ENCODE measurements around the gene CPEB4.

Gene CPEB4

DNA sequence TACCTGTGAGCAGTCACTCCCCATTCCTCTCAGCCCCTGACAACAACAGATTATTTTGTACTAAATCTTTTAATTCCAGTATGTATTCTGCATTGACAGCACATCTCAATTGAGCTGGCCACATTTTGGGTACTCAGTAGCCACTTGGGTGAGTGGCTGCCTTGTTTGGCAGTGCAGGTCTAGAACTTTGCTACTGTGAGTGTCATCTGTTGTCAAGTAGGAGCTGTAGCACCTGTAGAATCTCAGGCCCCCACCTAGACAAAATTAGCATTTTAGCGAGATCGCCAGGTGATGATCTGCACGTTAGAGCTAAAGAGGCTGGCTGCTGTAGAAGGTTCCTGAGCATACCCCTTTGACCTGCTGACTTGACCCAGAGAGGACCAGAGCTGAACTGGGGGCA, 44.4 kb upstream of the CPEB4 start (continued):
- TF ChIP-seq, protein P1, sequence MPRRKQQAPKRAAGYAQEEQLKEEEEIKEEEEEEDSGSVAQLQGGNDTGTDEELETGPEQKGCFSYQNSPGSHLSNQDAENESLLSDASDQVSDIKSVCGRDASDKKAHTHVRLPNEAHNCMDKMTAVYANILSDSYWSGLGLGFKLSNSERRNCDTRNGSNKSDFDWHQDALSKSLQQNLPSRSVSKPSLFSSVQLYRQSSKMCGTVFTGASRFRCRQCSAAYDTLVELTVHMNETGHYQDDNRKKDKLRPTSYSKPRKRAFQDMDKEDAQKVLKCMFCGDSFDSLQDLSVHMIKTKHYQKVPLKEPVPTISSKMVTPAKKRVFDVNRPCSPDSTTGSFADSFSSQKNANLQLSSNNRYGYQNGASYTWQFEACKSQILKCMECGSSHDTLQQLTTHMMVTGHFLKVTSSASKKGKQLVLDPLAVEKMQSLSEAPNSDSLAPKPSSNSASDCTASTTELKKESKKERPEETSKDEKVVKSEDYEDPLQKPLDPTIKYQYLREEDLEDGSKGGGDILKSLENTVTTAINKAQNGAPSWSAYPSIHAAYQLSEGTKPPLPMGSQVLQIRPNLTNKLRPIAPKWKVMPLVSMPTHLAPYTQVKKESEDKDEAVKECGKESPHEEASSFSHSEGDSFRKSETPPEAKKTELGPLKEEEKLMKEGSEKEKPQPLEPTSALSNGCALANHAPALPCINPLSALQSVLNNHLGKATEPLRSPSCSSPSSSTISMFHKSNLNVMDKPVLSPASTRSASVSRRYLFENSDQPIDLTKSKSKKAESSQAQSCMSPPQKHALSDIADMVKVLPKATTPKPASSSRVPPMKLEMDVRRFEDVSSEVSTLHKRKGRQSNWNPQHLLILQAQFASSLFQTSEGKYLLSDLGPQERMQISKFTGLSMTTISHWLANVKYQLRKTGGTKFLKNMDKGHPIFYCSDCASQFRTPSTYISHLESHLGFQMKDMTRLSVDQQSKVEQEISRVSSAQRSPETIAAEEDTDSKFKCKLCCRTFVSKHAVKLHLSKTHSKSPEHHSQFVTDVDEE (CRISPR knock-in tag; IDR thresholded peaks at IDR 0.05), result no peak
- TF ChIP-seq, protein P2, sequence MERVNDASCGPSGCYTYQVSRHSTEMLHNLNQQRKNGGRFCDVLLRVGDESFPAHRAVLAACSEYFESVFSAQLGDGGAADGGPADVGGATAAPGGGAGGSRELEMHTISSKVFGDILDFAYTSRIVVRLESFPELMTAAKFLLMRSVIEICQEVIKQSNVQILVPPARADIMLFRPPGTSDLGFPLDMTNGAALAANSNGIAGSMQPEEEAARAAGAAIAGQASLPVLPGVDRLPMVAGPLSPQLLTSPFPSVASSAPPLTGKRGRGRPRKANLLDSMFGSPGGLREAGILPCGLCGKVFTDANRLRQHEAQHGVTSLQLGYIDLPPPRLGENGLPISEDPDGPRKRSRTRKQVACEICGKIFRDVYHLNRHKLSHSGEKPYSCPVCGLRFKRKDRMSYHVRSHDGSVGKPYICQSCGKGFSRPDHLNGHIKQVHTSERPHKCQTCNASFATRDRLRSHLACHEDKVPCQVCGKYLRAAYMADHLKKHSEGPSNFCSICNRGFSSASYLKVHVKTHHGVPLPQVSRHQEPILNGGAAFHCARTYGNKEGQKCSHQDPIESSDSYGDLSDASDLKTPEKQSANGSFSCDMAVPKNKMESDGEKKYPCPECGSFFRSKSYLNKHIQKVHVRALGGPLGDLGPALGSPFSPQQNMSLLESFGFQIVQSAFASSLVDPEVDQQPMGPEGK (CRISPR knock-in tag; IDR thresholded peaks at IDR 0.05; ENCODE audit: borderline replicate concordance), result no peak
- TF ChIP-seq, protein P3, sequence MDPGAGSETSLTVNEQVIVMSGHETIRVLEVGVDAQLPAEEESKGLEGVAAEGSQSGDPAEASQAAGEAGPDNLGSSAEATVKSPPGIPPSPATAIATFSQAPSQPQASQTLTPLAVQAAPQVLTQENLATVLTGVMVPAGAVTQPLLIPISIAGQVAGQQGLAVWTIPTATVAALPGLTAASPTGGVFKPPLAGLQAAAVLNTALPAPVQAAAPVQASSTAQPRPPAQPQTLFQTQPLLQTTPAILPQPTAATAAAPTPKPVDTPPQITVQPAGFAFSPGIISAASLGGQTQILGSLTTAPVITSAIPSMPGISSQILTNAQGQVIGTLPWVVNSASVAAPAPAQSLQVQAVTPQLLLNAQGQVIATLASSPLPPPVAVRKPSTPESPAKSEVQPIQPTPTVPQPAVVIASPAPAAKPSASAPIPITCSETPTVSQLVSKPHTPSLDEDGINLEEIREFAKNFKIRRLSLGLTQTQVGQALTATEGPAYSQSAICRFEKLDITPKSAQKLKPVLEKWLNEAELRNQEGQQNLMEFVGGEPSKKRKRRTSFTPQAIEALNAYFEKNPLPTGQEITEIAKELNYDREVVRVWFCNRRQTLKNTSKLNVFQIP (CRISPR knock-in tag; IDR thresholded peaks at IDR 0.05; ENCODE audit: borderline replicate concordance, low read depth), result no peak

DNA sequence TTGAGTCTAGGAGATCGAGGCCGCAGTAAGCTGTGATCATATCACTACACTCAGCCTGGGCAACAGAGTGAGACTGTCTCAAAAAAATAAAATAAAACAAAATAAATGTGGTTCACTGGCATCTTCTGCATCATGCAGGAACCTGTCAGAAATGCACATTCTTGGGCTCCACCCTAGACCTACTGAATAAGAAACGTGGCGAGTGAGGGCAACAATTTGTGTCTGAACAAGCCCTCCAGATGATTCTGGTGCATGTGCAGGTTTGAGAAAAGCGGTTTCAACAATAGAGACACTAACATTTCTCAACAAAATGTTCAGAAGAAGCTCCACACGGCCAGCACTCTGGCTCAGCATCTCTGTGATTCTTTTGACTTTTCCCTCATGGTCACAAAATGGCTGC, 42.8 kb upstream of the CPEB4 start:
- ATAC-seq, result no peak
- TF ChIP-seq BACH2 (CRISPR knock-in tag; IDR thresholded peaks at IDR 0.05; ENCODE audit: borderline replicate concordance) (no peak), ZNF565 (CRISPR knock-in tag; conservative IDR thresholded peaks at IDR 0.05; ENCODE audit: low read depth) (no peak)
- TF ChIP-seq, protein P4, sequence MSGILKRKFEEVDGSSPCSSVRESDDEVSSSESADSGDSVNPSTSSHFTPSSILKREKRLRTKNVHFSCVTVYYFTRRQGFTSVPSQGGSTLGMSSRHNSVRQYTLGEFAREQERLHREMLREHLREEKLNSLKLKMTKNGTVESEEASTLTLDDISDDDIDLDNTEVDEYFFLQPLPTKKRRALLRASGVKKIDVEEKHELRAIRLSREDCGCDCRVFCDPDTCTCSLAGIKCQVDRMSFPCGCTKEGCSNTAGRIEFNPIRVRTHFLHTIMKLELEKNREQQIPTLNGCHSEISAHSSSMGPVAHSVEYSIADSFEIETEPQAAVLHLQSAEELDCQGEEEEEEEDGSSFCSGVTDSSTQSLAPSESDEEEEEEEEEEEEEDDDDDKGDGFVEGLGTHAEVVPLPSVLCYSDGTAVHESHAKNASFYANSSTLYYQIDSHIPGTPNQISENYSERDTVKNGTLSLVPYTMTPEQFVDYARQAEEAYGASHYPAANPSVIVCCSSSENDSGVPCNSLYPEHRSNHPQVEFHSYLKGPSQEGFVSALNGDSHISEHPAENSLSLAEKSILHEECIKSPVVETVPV (CRISPR knock-in tag; IDR thresholded peaks at IDR 0.05), result no peak

DNA sequence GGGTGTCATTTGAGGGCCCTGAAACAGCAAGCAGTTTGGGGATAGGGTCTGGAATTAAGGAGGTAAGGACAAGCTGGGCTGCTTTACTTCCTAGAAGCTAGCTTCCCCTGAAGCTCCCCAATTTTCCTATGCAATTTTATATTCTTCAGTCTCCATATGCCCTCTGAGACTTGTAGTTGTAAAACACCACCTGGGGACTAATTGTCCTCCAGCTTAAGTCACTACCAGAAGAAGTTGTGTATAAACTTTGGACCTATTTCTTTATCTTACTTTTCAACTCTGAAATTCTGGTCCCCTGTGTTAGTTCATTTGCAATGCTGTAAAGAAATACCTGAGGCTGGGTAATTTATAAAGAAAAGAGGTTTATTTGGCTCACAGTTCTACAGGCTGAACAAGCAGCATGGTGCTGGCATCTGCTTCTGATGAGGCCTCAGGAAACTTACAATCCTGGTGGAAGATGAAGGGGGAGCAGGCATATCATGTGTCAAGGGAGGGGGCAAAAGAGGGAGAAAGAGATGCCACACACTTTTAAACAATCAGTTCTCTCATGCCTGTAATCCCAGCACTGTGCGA, 41.1 kb upstream of the CPEB4 start:
- TF ChIP-seq ESRRG (CRISPR knock-in tag; IDR thresholded peaks at IDR 0.05) (no peak), CSDC2 (CRISPR knock-in tag; IDR thresholded peaks at IDR 0.05) (no peak), TOX (CRISPR knock-in tag; IDR thresholded peaks at IDR 0.05; ENCODE audit: borderline replicate concordance) (no peak), ZFP30 (CRISPR knock-in tag; IDR thresholded peaks at IDR 0.05) (no peak), BACH2 (CRISPR knock-in tag; IDR thresholded peaks at IDR 0.05; ENCODE audit: borderline replicate concordance) (no peak), PPARA (CRISPR knock-in tag; IDR thresholded peaks at IDR 0.05; ENCODE audit: borderline replicate concordance) (no peak), ZC3H10 (CRISPR knock-in tag; IDR thresholded peaks at IDR 0.05) (no peak), ZNF8 (CRISPR knock-in tag; IDR thresholded peaks at IDR 0.05) (no peak), TCF4 (CRISPR knock-in tag; IDR thresholded peaks at IDR 0.05; ENCODE audit: borderline replicate concordance) (no peak), RARB (CRISPR knock-in tag; IDR thresholded peaks at IDR 0.05) (no peak), OSR1 (CRISPR knock-in tag; IDR thresholded peaks at IDR 0.05) (no peak), ZFP3 (CRISPR knock-in tag; IDR thresholded peaks at IDR 0.05) (no peak), ZNF565 (CRISPR knock-in tag; conservative IDR thresholded peaks at IDR 0.05; ENCODE audit: low read depth) (no peak), ISL1 (CRISPR knock-in tag; IDR thresholded peaks at IDR 0.05) (no peak)
- TF ChIP-seq, protein P2 (CRISPR knock-in tag; IDR thresholded peaks at IDR 0.05; ENCODE audit: borderline replicate concordance), result no peak
- TF ChIP-seq, protein P5, sequence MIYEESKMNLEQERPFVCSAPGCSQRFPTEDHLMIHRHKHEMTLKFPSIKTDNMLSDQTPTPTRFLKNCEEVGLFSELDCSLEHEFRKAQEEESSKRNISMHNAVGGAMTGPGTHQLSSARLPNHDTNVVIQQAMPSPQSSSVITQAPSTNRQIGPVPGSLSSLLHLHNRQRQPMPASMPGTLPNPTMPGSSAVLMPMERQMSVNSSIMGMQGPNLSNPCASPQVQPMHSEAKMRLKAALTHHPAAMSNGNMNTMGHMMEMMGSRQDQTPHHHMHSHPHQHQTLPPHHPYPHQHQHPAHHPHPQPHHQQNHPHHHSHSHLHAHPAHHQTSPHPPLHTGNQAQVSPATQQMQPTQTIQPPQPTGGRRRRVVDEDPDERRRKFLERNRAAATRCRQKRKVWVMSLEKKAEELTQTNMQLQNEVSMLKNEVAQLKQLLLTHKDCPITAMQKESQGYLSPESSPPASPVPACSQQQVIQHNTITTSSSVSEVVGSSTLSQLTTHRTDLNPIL (CRISPR knock-in tag; IDR thresholded peaks at IDR 0.05; ENCODE audit: low read depth), result no peak
- TF ChIP-seq, protein P3 (CRISPR knock-in tag; IDR thresholded peaks at IDR 0.05; ENCODE audit: borderline replicate concordance, low read depth), result no peak
- TF ChIP-seq, protein P1 (CRISPR knock-in tag; IDR thresholded peaks at IDR 0.05), result no peak
- TF ChIP-seq, protein P4 (CRISPR knock-in tag; IDR thresholded peaks at IDR 0.05), result no peak
- ATAC-seq, result no peak

All from SK-N-SH treated with all-trans-retinoic acid at 6 μM for 48 hours (cell line).